AG09309 (cell line): ENCODE results near the gene WDR37.

Experiments used
- DNase-seq: peaks from one replicate; pipeline ENCODE4 v3.0.0-alpha.2; 2010; ENCODE audit warnings: low read depth
- H3K4me3 ChIP-seq: 2 replicates; pipeline ENCODE4 v1.5.1; 2011; ENCODE audit warnings: mild to moderate bottlenecking, low read depth, low read length, moderate library complexity; ENCODE audit not compliant: control insufficient read depth
- TF ChIP-seq, protein P1 (sequence below): IDR thresholded peaks from 2 replicates; pipeline ENCODE4 v1.5.1; 2011; ENCODE audit warnings: mild to moderate bottlenecking, low read depth, low read length, inconsistent platforms; ENCODE audit not compliant: insufficient read depth, control insufficient read depth; ENCODE audit errors: missing control alignments

The WDR37 gene

GRCh38 chr10:1177936-1178335, 121.8 kb downstream of the WDR37 start:
- TF ChIP-seq, protein P1, sequence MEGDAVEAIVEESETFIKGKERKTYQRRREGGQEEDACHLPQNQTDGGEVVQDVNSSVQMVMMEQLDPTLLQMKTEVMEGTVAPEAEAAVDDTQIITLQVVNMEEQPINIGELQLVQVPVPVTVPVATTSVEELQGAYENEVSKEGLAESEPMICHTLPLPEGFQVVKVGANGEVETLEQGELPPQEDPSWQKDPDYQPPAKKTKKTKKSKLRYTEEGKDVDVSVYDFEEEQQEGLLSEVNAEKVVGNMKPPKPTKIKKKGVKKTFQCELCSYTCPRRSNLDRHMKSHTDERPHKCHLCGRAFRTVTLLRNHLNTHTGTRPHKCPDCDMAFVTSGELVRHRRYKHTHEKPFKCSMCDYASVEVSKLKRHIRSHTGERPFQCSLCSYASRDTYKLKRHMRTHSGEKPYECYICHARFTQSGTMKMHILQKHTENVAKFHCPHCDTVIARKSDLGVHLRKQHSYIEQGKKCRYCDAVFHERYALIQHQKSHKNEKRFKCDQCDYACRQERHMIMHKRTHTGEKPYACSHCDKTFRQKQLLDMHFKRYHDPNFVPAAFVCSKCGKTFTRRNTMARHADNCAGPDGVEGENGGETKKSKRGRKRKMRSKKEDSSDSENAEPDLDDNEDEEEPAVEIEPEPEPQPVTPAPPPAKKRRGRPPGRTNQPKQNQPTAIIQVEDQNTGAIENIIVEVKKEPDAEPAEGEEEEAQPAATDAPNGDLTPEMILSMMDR, result no peak
- no peak overlapping the region for H3K4me3 ChIP-seq
- DNase-seq, result no peak

- TF ChIP-seq, protein P1, result no peak
- no peak for DNase-seq
- no peak overlapping the region for H3K4me3 ChIP-seq
These were observed 122.3 kb downstream of the WDR37 start for GRCh38 chr10:1178506-1178905.

DNA sequence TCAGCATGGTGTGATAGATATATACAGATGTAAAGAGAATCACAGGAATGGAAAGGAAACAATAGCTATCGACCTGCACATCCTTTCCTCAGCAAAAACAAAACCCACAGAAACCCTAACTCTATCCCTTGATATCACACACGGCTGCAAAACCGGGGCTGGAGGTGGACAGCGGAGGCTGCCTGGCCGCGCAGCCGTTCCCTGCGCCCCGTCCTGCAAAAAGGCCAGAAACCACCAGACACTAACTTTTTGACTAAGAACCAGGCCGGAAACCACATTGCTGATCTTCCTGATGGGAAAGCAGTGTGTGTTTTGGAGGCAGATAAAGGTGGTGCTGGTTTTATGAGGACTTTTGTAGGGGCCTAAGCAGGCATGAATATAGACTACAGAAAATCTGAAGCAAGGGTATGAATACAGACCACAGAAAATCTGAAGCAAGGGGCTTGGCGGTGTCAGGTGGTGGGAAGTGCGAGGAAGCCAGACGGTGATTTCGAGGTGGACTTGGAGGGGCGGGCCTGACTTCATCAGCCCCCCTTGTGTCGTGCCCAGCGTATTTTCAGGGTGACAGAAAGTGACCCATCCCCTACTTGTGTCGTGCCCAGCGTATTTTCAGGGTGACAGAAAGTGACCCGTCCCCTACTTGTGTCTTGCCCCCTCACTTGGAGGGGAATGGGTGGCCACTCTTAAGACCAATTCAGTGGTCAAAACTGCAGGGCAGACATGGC, 123.3 kb downstream of the WDR37 start:
- TF ChIP-seq, protein P1, result no peak
- no peak overlapping the region for H3K4me3 ChIP-seq
- DNase-seq, result no peak

DNA sequence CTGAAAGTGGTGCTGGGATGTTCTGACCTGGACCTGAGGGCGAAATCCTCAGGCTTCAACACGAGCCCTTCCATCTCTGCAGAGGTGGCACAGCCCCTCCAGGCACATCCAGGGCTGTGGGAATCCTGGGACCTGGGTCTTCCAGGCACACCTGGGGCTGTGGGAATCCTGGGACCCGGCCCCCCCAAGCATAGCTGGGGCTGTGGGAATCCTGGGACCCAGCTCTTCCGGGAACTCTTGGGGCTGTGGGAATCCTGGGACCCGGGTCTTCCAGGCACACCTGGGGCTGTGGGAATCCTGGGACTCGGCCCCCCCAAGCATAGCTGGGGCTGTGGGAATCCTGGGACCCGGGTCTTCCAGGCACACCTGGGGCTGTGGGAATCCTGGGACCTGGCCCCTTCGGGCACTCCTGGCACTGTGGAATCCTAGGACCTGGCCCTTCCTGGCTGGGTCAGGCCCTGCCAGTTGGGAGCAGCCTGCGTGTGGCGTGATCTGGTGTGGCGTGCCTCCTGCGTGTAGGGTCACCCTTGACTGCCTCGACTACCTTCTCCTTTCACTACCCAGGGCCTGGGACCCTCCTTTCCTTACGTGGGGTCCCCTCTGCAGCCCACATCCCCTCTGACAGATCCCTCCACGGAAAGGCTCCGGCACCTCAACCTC, 124.0 kb downstream of the WDR37 start:
- H3K4me3 ChIP-seq, result no peak overlapping the region
- no peak for DNase-seq
- TF ChIP-seq, protein P1, result no peak

GRCh38 chr10:1180836-1181235, 124.7 kb downstream of the WDR37 start:
- TF ChIP-seq, protein P1, result no peak
- no peak overlapping the region for H3K4me3 ChIP-seq
- DNase-seq, result no peak
